Keratinocyte (primary cell): ENCODE results near the gene CCDC102A.

Source experiments
- CTCF ChIP-seq, 3 experiments: IDR thresholded peaks in 1 of 3; conservative IDR thresholded peaks in 1 of 3; optimal IDR thresholded peaks in 1 of 3; 2 replicates in 2 of 3; 3 replicates in 1 of 3; pipeline versions ENCODE3 to v1.5.1; 2011; ENCODE audit warnings: low read length in 3 of 3, mild to moderate bottlenecking in 3 of 3, moderate library complexity in 2 of 3, control low read depth in 1 of 3, inconsistent platforms in 1 of 3; ENCODE audit not compliant: insufficient read depth in 2 of 3; ENCODE audit errors: extremely low read depth in 1 of 3
- EZH2 ChIP-seq: IDR thresholded peaks from one replicate; pipeline ENCODE4 v1.6.1; 2012; ENCODE audit warnings: inconsistent platforms, mild to moderate bottlenecking, low read length, moderate library complexity

- TF ChIP-seq CTCF (optimal IDR thresholded peaks at IDR 0.05 in 1 of 3, IDR thresholded peaks at IDR 0.05 in 1 of 3, conservative IDR thresholded peaks at IDR 0.05 in 1 of 3; ENCODE audit: extremely low read depth in 1 of 3, insufficient read depth in 2 of 3, low read length in 3 of 3) (no peak), EZH2 (no peak)
Measured at GRCh38 chr16:57566436-57566835, 30.1 kb upstream of the CCDC102A start.
